Body of pancreas (tissue), 4 donors: Measurements from ENCODE around the gene TOM1. TPM values are rescaled to one million over a fixed set of nuclear protein-coding genes. Genes with fewer than 3 reads are reported as not detected.

Source experiments
- ATAC-seq: fragments of 150-250 bp; one replicate; pipeline ENCODE4 v1.9.1; 2016
- DNase-seq, 4 donors: peaks; one replicate each; pipeline ENCODE4 v3.0.0-alpha.2; 2019
- H3K27ac ChIP-seq, 4 donors: fragments of 200-600 bp; sonication (generic); 1 replicate in 3 of 4; 2 replicates in 1 of 4; pipeline versions ENCODE4 v1.5.1 to v1.6.1; 2016 to 2019; ENCODE audit warnings: mild to moderate bottlenecking in 1 of 4, mixed read lengths in 1 of 4, moderate library complexity in 1 of 4
- H3K27me3 ChIP-seq, 2 donors: fragments of 200-600 bp; sonication (generic); one replicate each; pipeline ENCODE4 v1.6.0; 2016; ENCODE audit warnings: mild to moderate bottlenecking in 1 of 2
- H3K36me3 ChIP-seq, 2 donors: fragments of 200-600 bp; sonication (generic); replicated peaks in 1 of 2; 2 replicates each; pipeline ENCODE4 v1.5.1; 2016; ENCODE audit warnings: low read depth in 2 of 2; ENCODE audit not compliant: insufficient read depth in 1 of 2
- H3K4me1 ChIP-seq: fragments of 200-600 bp; sonication (generic); one replicate; pipeline ENCODE4 v1.6.0; 2016
- H3K4me3 ChIP-seq, 2 donors: fragments of 200-600 bp; sonication (generic); 1 replicate in 1 of 2; 2 replicates in 1 of 2; pipeline ENCODE4 v1.5.1; 2016 to 2019
- H3K9me3 ChIP-seq, 3 donors: fragments of 200-600 bp; sonication (generic); 1 replicate in 2 of 3; 2 replicates in 1 of 3; pipeline ENCODE4 v1.5.1; 2016
- POLR2A ChIP-seq, 3 donors: fragments of 450-650 bp; IDR thresholded peaks; one replicate each; pipeline ENCODE4 v1.6.1; 2016; ENCODE audit warnings: antibody characterized with exemption in 3 of 3, mild to moderate bottlenecking in 2 of 3
- WGBS, 2 donors: methylation state at CpG; one replicate each; pipeline ENCODE4 v1.1.5; 2017; 5-methylcytosine and 5-hydroxymethylcytosine counted together
- intact Hi-C: fragments of 100-400 bp; cut with DNase I; formaldehyde crosslinking; loops from one replicate; pipeline ENCODE4 v1.15.1; 2023
- total RNA-seq, 2 donors: library from RNA; depleted of rRNA; stranded (reverse); fragments of >200 nt; gene quantifications; one replicate each; pipeline ENCODE4 v1.1.0, GENCODE V29; 2016
- TF ChIP-seq, protein P1 (sequence below), 7 experiments: fragments of 450-650 bp in 4 of 7; fragments of 200-600 bp in 3 of 7; sonication (generic) in 3 of 7; IDR thresholded peaks; one replicate each; pipeline ENCODE4 v1.5.1; 2016 to 2019; ENCODE audit warnings: antibody characterized with exemption in 7 of 7

TOM1 gene
- total RNA-seq, 2 donors from 2014 or later, result 34.0 to 42.2 TPM

- Histone ChIP-seq H3K4me3 (no peak overlapping the region), H3K36me3 (peaks cover 4 to 26% of the 10 kb centered on the region in 2 donors), H3K27ac (no peak overlapping the region), H3K4me1 (peaks cover 25% of the 10 kb centered on the region), H3K9me3 (no peaks in the 10 kb centered on the region), H3K27me3 (no peaks in the 10 kb centered on the region)
- TF ChIP-seq, protein P1, sequence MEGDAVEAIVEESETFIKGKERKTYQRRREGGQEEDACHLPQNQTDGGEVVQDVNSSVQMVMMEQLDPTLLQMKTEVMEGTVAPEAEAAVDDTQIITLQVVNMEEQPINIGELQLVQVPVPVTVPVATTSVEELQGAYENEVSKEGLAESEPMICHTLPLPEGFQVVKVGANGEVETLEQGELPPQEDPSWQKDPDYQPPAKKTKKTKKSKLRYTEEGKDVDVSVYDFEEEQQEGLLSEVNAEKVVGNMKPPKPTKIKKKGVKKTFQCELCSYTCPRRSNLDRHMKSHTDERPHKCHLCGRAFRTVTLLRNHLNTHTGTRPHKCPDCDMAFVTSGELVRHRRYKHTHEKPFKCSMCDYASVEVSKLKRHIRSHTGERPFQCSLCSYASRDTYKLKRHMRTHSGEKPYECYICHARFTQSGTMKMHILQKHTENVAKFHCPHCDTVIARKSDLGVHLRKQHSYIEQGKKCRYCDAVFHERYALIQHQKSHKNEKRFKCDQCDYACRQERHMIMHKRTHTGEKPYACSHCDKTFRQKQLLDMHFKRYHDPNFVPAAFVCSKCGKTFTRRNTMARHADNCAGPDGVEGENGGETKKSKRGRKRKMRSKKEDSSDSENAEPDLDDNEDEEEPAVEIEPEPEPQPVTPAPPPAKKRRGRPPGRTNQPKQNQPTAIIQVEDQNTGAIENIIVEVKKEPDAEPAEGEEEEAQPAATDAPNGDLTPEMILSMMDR (IDR thresholded peaks at IDR 0.05), result no peak
- DNase-seq (no peak), ATAC-seq (no peak)
- WGBS, 2 donors, result 85 to 93% methylated on average over 5 of the region's 5 CpGs
- intact Hi-C loops, result no loop called here
Observed at GRCh38 chr22:35325209-35325608, 25.5 kb downstream of the TOM1 start.

DNA sequence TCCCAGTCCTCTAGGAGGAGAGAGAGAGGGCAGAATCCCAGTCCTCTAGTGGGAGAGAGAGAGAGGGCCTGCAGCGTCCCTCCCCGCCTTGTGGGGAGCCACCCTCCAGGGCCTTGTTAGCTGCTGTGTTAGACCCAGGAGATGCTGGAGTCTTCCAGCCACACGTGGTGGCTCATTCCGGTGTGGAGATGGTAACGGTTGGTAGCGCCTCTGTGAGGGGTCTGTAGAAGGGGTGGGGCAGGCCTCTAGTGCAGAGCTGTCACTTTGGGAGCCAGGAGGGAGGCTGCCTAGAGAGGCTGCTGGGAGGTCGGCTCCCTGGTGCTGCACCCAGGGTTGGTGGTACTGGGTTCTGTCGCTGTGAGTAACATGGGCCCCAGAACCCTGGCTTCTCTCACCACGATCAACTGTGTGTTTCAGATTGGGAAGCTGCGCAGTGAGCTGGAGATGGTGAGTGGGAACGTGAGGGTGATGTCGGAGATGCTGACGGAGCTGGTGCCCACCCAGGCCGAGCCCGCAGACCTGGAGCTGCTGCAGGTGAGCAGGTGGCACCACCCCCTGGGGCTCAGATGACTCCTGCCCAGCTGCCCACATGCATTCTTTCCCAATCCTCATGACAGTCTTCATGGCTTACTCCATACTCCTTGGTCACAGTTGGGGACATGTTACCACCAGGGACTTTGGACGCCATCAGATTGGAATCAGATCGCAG, 27.3 kb downstream of the TOM1 start:
- ATAC-seq (no peak), DNase-seq (no peak)
- Histone ChIP-seq H3K36me3 (peaks cover 4 to 29% of the 10 kb centered on the region in 2 donors), H3K9me3 (no peaks in the 10 kb centered on the region), H3K4me3 (no peak overlapping the region), H3K27me3 (no peaks in the 10 kb centered on the region), H3K27ac (no peak overlapping the region), H3K4me1 (peaks cover 25% of the 10 kb centered on the region)
- 95% methylated on average over 16 to 17 of the region's 17 CpGs for WGBS, 2 donors
- TF ChIP-seq POLR2A (IDR thresholded peaks at IDR 0.05), result no peak
- TF ChIP-seq, protein P1 (IDR thresholded peaks at IDR 0.05), result no peak
- intact Hi-C loops, result no loop called here

DNA sequence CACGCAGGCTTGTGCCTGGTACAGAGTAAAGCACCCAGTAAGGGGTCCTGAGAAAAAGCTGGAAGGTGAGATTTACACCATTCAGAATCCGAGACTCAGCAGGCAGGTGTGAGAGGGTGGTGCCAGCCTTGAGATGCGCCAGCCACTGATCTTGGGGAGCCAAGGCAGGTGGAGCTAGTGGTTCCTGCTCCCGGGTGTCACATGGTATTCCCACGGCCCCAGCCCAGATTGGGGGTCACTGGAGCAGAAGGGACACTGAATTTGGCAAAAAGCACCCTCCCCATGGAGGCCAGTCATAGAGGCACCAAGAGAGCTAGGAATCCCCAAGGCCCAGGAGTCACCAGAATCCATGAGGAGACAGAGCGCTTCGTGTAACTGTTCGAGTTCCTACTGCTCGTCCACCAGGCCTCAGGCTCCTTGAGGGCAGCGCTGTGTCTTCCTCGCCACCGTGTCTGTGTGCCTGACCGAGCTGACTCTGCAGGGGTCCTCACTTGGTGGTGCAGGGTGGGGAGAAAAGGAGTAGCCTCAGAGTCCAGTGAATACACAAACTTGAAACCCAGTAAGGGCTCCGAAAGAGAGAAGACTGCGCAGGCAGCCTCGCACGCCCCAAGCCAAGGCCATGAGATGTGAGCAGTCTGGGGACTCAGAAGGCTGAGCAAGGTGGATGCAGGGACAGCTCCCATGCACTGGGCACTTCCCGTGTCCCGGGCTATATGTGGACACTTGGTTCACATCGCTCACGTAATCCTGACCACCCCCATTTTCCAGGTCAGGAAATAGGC, 28.2 kb downstream of the TOM1 start:
- ATAC-seq, result peak; percentile 23
- no peak overlapping the region for H3K4me3 ChIP-seq
- DNase-seq, result no peak
- intact Hi-C loops, result no loop called here
- no peaks in the 10 kb centered on the region for H3K9me3 ChIP-seq
- peaks cover 4 to 26% of the 10 kb centered on the region in 2 donors for H3K36me3 ChIP-seq
- TF ChIP-seq POLR2A (IDR thresholded peaks at IDR 0.05), result no peak
- TF ChIP-seq, protein P1 (IDR thresholded peaks at IDR 0.05), result no peak
- H3K27ac ChIP-seq, result peak overlapping the region; percentile 34 to 75 (median 60)
- peaks cover 25% of the 10 kb centered on the region for H3K4me1 ChIP-seq
- no peaks in the 10 kb centered on the region for H3K27me3 ChIP-seq
- WGBS, 2 donors, result 80 to 84% methylated on average over 14 to 21 of the region's 21 CpGs

- peak; percentile 98 for ATAC-seq
- intact Hi-C loops, result no loop called here
- Histone ChIP-seq H3K4me3 (no peak overlapping the region), H3K9me3 (no peaks in the 10 kb centered on the region), H3K36me3 (peaks cover 3 to 22% of the 10 kb centered on the region in 2 donors), H3K27ac (peak overlapping the region; percentile 34 to 75 (median 60)), H3K27me3 (no peaks in the 10 kb centered on the region), H3K4me1 (peaks cover 25% of the 10 kb centered on the region)
- 10 to 20% methylated on average over 10 to 15 of the region's 15 CpGs for WGBS, 2 donors
- peak; percentile 91 to 95 (median 92) for DNase-seq
- TF ChIP-seq, protein P1 (IDR thresholded peaks at IDR 0.05), result no peak
- TF ChIP-seq POLR2A (IDR thresholded peaks at IDR 0.05), result peak in 1 of 3 donors; percentile 11
Observed at GRCh38 chr22:35328472-35328885, 28.8 kb downstream of the TOM1 start.
